CD4-positive, alpha-beta T cell (primary cell): ENCODE data around the gene ADH5. TPM values are rescaled to one million over a fixed set of nuclear protein-coding genes. Genes with fewer than 3 reads are reported as not detected.

Experiments
- ATAC-seq: fragments of 200-7000 bp; cut with Tn5 transposase; one replicate; pipeline ENCODE4 v1.10.0; 2022; ENCODE audit warnings: mild to moderate bottlenecking; ENCODE audit not compliant: poor library complexity
- CTCF ChIA-PET: fragments of 350-600 bp; sonication (Branson Sonifier 250); formaldehyde crosslinking; loops from one replicate; lab custom pipeline; 2021; ENCODE audit warnings: antibody characterized with exemption, inconsistent platforms; lab: Charles Lee
- POLR2A ChIA-PET: fragments of 350-600 bp; sonication (Branson Sonifier 250); formaldehyde crosslinking; loops from one replicate; lab custom pipeline; 2021; ENCODE audit warnings: antibody characterized with exemption, inconsistent platforms; lab: Charles Lee
- DNase-seq, 14 experiments: peaks; one replicate each; pipeline ENCODE4 v3.0.0-alpha.2; 2013 to 2020; ENCODE audit warnings: mixed read lengths in 2 of 14
- H3K27ac ChIP-seq, 2 donors: one replicate each; pipeline versions ENCODE4 v1.5.1 to v1.7.0; 2013; ENCODE audit warnings: low read length in 2 of 2, low read depth in 1 of 2, mild to moderate bottlenecking in 1 of 2
- H3K27me3 ChIP-seq, 2 experiments: 1 replicate in 1 of 2; 2 replicates in 1 of 2; pipeline versions ENCODE4 v1.6.1 to v1.7.0; 2013; ENCODE audit warnings: low read length in 2 of 2, control low read depth in 1 of 2, mild to moderate bottlenecking in 1 of 2, moderate library complexity in 1 of 2; ENCODE audit not compliant: insufficient read depth in 2 of 2, control insufficient read depth in 1 of 2
- H3K36me3 ChIP-seq: one replicate; pipeline ENCODE4 v1.6.1; 2013; ENCODE audit warnings: low read length, control low read depth; ENCODE audit not compliant: insufficient read depth
- H3K4me1 ChIP-seq: one replicate; pipeline ENCODE4 v1.6.1; 2013; ENCODE audit warnings: low read length, control low read depth; ENCODE audit not compliant: insufficient read depth
- H3K4me3 ChIP-seq: one replicate; pipeline ENCODE4 v1.5.1; 2013; ENCODE audit warnings: mild to moderate bottlenecking, low read length, moderate library complexity
- H3K9me3 ChIP-seq, 2 experiments: 1 replicate in 1 of 2; 2 replicates in 1 of 2; pipeline versions ENCODE4 v1.6.1 to v1.7.0; 2013; ENCODE audit warnings: low read length in 2 of 2, mild to moderate bottlenecking in 2 of 2, control low read depth in 1 of 2, moderate library complexity in 1 of 2; ENCODE audit not compliant: control insufficient read depth in 1 of 2, insufficient read depth in 1 of 2
- H3K27ac Mint-ChIP-seq: one replicate; pipeline ENCODE4 v1.8.0; 2020; ENCODE audit warnings: mixed read lengths
- H3K27me3 Mint-ChIP-seq: one replicate; pipeline ENCODE4 v1.8.0; 2021; ENCODE audit warnings: mixed read lengths
- H3K36me3 Mint-ChIP-seq: one replicate; pipeline ENCODE4 v1.8.0; 2021; ENCODE audit warnings: low read depth, mixed read lengths
- H3K4me1 Mint-ChIP-seq: one replicate; pipeline ENCODE4 v1.8.0; 2021; ENCODE audit warnings: low read depth, mixed read lengths
- H3K4me3 Mint-ChIP-seq: one replicate; pipeline ENCODE4 v1.8.0; 2020; ENCODE audit warnings: mild to moderate bottlenecking, mixed read lengths
- H3K9me3 Mint-ChIP-seq: one replicate; pipeline ENCODE4 v1.8.0; 2020; ENCODE audit warnings: mixed read lengths
- intact Hi-C, 2 experiments: fragments of 100-400 bp; cut with DNase I in 1 of 2; cut with micrococcal nuclease in 1 of 2; formaldehyde crosslinking; loops; one replicate each; pipeline versions ENCODE4 v1.15.1 to v1.9.0; 2023 to 2025; cut with DNase I, micrococcal nuclease
- total RNA-seq, 174 experiments: library from RNA in 2 of 174; stranded (reverse) in 2 of 174; gene quantifications; one replicate each; pipeline ENCODE4 v1.2.3 and lab custom pipeline; 2021 to 2026
- TF ChIP-seq, protein P1 (sequence below): fragments of 200-600 bp; IDR thresholded peaks from one replicate; pipeline ENCODE4 v1.8.0; 2022; ENCODE audit warnings: antibody characterized with exemption, mild to moderate bottlenecking

Gene ADH5
- total RNA-seq, 2 experiments from 2014 or later, result 49.1 to 52.0 TPM

DNA sequence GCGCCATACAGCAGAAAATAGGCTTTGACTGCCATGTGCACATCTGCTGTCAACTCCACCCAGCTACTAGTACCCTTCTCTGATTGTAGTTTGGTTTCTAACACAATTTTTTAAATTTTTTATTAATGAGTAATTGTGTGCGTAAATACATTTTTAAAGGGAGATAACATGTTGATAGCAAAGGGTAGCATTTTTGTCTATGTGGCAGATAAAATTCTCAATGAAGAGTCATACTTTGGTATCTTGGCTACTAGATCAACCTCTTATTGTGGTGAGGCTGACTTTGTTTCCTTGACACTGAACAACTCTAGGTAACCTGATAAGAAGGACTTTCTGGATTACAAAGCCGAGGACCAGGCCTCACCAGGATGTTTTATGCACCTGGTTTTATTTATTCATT lies 46.0 kb upstream of the ADH5 start:
- TF ChIP-seq, protein P1, sequence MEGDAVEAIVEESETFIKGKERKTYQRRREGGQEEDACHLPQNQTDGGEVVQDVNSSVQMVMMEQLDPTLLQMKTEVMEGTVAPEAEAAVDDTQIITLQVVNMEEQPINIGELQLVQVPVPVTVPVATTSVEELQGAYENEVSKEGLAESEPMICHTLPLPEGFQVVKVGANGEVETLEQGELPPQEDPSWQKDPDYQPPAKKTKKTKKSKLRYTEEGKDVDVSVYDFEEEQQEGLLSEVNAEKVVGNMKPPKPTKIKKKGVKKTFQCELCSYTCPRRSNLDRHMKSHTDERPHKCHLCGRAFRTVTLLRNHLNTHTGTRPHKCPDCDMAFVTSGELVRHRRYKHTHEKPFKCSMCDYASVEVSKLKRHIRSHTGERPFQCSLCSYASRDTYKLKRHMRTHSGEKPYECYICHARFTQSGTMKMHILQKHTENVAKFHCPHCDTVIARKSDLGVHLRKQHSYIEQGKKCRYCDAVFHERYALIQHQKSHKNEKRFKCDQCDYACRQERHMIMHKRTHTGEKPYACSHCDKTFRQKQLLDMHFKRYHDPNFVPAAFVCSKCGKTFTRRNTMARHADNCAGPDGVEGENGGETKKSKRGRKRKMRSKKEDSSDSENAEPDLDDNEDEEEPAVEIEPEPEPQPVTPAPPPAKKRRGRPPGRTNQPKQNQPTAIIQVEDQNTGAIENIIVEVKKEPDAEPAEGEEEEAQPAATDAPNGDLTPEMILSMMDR, result no peak
- Histone ChIP-seq H3K4me1 (no peaks in the 10 kb centered on the region), H3K27ac (no peak overlapping the region), H3K9me3 (no peaks in the 10 kb centered on the region), H3K27me3 (no peaks in the 10 kb centered on the region), H3K36me3 (no peaks in the 10 kb centered on the region), H3K4me3 (no peak overlapping the region)
- Mint-ChIP-seq H3K9me3 (no peaks in the 10 kb centered on the region), H3K4me3 (no peak overlapping the region), H3K27ac (no peak overlapping the region), H3K27me3 (no peaks in the 10 kb centered on the region), H3K36me3 (no peaks in the 10 kb centered on the region), H3K4me1 (no peaks in the 10 kb centered on the region)
- ChIA-PET CTCF (no interaction called here), POLR2A (no interaction called here)
- DNase-seq (no peak), ATAC-seq (no peak)
- intact Hi-C loops, result no loop called here

DNA sequence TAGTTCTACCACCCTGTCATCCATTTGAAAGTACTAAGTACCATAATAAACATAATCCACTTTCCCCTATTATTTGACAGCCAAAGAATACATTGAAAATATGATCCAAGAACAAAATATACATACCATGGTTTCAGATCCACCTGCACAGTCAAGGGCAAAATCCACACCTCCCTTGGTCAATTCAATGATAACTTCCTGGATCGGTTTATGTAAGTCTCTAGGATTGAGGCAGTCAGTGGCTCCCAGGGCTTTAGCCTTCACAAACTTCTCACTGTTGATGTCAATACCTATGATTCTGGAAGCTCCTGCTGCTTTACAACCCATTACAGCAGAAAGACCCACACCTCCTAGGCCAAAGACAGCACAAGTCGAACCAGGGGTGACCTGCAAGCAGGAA lies 42.8 kb upstream of the ADH5 start:
- no peaks in the 10 kb centered on the region for H3K27me3 Mint-ChIP-seq
- DNase-seq, result no peak
- no peaks in the 10 kb centered on the region for H3K36me3 ChIP-seq
- ChIA-PET POLR2A (interaction anchor here (1.0 kb wide), 1 partner anchor 42 kb away, joined by 3 read pairs; the partner anchor contains the start of gene ADH5), CTCF (no interaction called here)
- H3K9me3 Mint-ChIP-seq, result no peaks in the 10 kb centered on the region
- no peak overlapping the region for H3K27ac Mint-ChIP-seq
- no peaks in the 10 kb centered on the region for H3K9me3 ChIP-seq
- no peaks in the 10 kb centered on the region for H3K36me3 Mint-ChIP-seq
- no peak overlapping the region for H3K4me3 ChIP-seq
- no peaks in the 10 kb centered on the region for H3K4me1 Mint-ChIP-seq
- no peak overlapping the region for H3K27ac ChIP-seq
- TF ChIP-seq, protein P1, result no peak
- no peaks in the 10 kb centered on the region for H3K27me3 ChIP-seq
- intact Hi-C loops, result no loop called here
- H3K4me1 ChIP-seq, result no peaks in the 10 kb centered on the region
- H3K4me3 Mint-ChIP-seq, result no peak overlapping the region
- ATAC-seq, result no peak

DNA sequence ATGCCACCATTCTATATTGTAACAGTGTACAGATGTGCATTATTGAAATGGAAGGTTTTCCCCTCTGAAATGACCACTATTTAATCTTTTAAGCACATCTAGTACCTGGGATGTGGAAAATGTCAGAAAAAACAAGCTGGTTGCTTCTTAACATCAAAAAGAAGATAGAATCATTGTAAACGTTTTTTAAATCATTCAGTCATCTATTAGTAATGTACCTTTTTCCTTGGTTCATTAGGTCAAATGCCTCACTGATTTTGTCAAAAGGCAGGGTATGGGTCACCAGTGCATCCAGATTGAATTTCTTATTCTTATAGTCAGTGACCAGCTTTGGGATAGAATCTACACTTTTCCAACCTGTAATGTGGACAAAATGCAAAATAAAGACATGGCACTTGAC lies 37.8 kb upstream of the ADH5 start:
- H3K4me1 Mint-ChIP-seq, result no peaks in the 10 kb centered on the region
- no peaks in the 10 kb centered on the region for H3K36me3 Mint-ChIP-seq
- Histone ChIP-seq H3K4me3 (no peak overlapping the region), H3K9me3 (no peaks in the 10 kb centered on the region), H3K36me3 (no peaks in the 10 kb centered on the region), H3K27ac (no peak overlapping the region), H3K27me3 (no peaks in the 10 kb centered on the region), H3K4me1 (no peaks in the 10 kb centered on the region)
- ATAC-seq (no peak), DNase-seq (no peak)
- H3K27me3 Mint-ChIP-seq, result peaks cover 4% of the 10 kb centered on the region
- ChIA-PET POLR2A (no interaction called here), CTCF (no interaction called here)
- H3K4me3 Mint-ChIP-seq, result no peak overlapping the region
- TF ChIP-seq, protein P1, result no peak
- H3K27ac Mint-ChIP-seq, result no peak overlapping the region
- intact Hi-C loops, result no loop called here
- no peaks in the 10 kb centered on the region for H3K9me3 Mint-ChIP-seq
